ENCODE results near the gene PLPPR1. TPM values are rescaled to one million over a fixed set of nuclear protein-coding genes. Genes with fewer than 3 reads are reported as not detected.

The PLPPR1 gene
- total and polyA plus RNA-seq, 2 of the 4 experiments (the other 2 are of a cell fraction) = not detected

GRCh38 chr9:101032426-101032825 lies 3.9 kb downstream of the PLPPR1 start:
- POLR2A ChIA-PET (ENCODE audit: unreplicated experiment) = no interaction called here
- Histone ChIP-seq H4K8ac (ENCODE audit: low read depth in 2 of 2, low read length in 2 of 2) (no peak overlapping the region), H3K9me3 (ENCODE audit: control insufficient read depth, insufficient read depth, low read length) (no peaks in the 10 kb centered on the region), H3K23ac (ENCODE audit: low read depth, low read length) (no peak overlapping the region), H3K4ac (ENCODE audit: low read depth, low read length) (no peak overlapping the region), H3K14ac (replicated peaks; ENCODE audit: low read depth, low read length) (no peak overlapping the region), H2AK9ac (replicated peaks; ENCODE audit: low read depth, low read length, poor library complexity) (no peak overlapping the region), H3K79me1 (ENCODE audit: low read depth in 1 of 2, low read length in 2 of 2) (no peaks in the 10 kb centered on the region), H3K4me3 (ENCODE audit: insufficient read depth, low read depth, low read length) (no peak overlapping the region), H3K4me2 (ENCODE audit: low read depth, low read length) (no peak overlapping the region), H2AFZ (replicated peaks; ENCODE audit: low read length, poor library complexity) (no peak overlapping the region), H2BK120ac (ENCODE audit: low read depth, low read length) (no peak overlapping the region), H2AK5ac (ENCODE audit: low read depth, low read length) (no peak overlapping the region), H3K27me3 (ENCODE audit: control insufficient read depth, insufficient read depth, low read length) (peaks cover 11% of the 10 kb centered on the region; the same call in 1 of the 2 replicates), H2BK20ac (ENCODE audit: low read depth, low read length) (no peak overlapping the region), H3K27ac (ENCODE audit: insufficient read depth, low read length) (no peak overlapping the region), H2BK5ac (ENCODE audit: low read depth, low read length, poor library complexity, severe bottlenecking) (no peak overlapping the region), H2BK15ac (ENCODE audit: low read depth, low read length) (no peak overlapping the region), H3K9ac (ENCODE audit: low read depth, low read length) (no peak overlapping the region), H3K36me3 (ENCODE audit: control insufficient read depth, insufficient read depth, low read length) (no peaks in the 10 kb centered on the region), H3K4me1 (ENCODE audit: control insufficient read depth, insufficient read depth, low read length) (no peaks in the 10 kb centered on the region), H4K5ac (ENCODE audit: low read depth, low read length) (no peak overlapping the region), H4K91ac (ENCODE audit: insufficient read depth, low read depth, low read length) (no peak overlapping the region), H3K56ac (ENCODE audit: extremely low read depth, insufficient read depth, low read length) (no peak overlapping the region), H3K9me1 (ENCODE audit: insufficient read depth, low read length) (no peaks in the 10 kb centered on the region), H4K20me1 (ENCODE audit: insufficient read depth, low read length) (no peaks in the 10 kb centered on the region), H3K18ac (ENCODE audit: low read depth, low read length) (no peak overlapping the region)
- ATAC-seq (ENCODE audit: low read depth) = no peak
- DNase-seq = no peak
- CTCF ChIA-PET = no interaction called here
- no TSS peak for BruUV-seq (replicated peaks)
- no CpG with 5 or more reads among the region's 1 CpG for WGBS, 2 experiments (ENCODE audit: extremely low coverage in 2 of 2, insufficient read length in 1 of 2)
- dilution Hi-C loops (cut with HindIII; ENCODE audit: low sequenced_read_pairs, unreplicated experiment) = no loop called here
- TF ChIP-seq RCOR1 (IDR thresholded peaks at IDR 0.05; ENCODE audit: insufficient replicate concordance, low read length) = no peak
- TF ChIP-seq MXI1 (IDR thresholded peaks at IDR 0.05; ENCODE audit: borderline replicate concordance, low read depth, low read length) = no peak
- no peak for TF ChIP-seq RFX5 (IDR thresholded peaks at IDR 0.05; ENCODE audit: low read depth, low read length)
- no peak for TF ChIP-seq CHD1 (IDR thresholded peaks at IDR 0.05; ENCODE audit: low read depth, low read length)
- TF ChIP-seq MAZ (IDR thresholded peaks at IDR 0.05; ENCODE audit: borderline replicate concordance, low read depth, low read length) = no peak
- no peak for TF ChIP-seq CEBPB (IDR thresholded peaks at IDR 0.05; ENCODE audit: low read depth, low read length)
- no peak for TF ChIP-seq SMC3 (IDR thresholded peaks at IDR 0.05; ENCODE audit: low read depth, low read length)
- no peak for TF ChIP-seq MAFK (IDR thresholded peaks at IDR 0.05; ENCODE audit: low read depth, low read length)
- TF ChIP-seq RAD21 (IDR thresholded peaks at IDR 0.05; ENCODE audit: low read length) = no peak
- no peak for TF ChIP-seq USF2 (IDR thresholded peaks at IDR 0.05; ENCODE audit: low read depth, low read length)
- no peak for TF ChIP-seq BHLHE40 (IDR thresholded peaks at IDR 0.05; ENCODE audit: low read depth, low read length)
- TF ChIP-seq ELK1 (IDR thresholded peaks at IDR 0.05; ENCODE audit: borderline replicate concordance, low read depth, low read length) = no peak
- no peak for TF ChIP-seq FOS (IDR thresholded peaks at IDR 0.05; ENCODE audit: low read depth, low read length)
- TF ChIP-seq POLR2A (IDR thresholded peaks at IDR 0.05; ENCODE audit: low read depth, low read length) = no peak
- intact Hi-C loops (cut with micrococcal nuclease) = no loop called here
- in situ Hi-C loops (cut with MboI; ENCODE audit: low sequenced_read_pairs) = no loop called here
